ENCODE results near the gene CALML5. TPM values are rescaled to one million over a fixed set of nuclear protein-coding genes. Genes with fewer than 3 reads are reported as not detected.

Gene CALML5
- polyA plus RNA-seq, 1 of the 3 experiments (the other 2 are of a cell fraction): not detected

- TF ChIP-seq, protein P1, sequence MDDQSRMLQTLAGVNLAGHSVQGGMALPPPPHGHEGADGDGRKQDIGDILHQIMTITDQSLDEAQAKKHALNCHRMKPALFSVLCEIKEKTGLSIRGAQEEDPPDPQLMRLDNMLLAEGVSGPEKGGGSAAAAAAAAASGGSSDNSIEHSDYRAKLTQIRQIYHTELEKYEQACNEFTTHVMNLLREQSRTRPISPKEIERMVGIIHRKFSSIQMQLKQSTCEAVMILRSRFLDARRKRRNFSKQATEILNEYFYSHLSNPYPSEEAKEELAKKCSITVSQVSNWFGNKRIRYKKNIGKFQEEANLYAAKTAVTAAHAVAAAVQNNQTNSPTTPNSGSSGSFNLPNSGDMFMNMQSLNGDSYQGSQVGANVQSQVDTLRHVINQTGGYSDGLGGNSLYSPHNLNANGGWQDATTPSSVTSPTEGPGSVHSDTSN (IDR thresholded peaks at IDR 0.05): no peak
- TF ChIP-seq POLR2AphosphoS5 (IDR thresholded peaks at IDR 0.05; ENCODE audit: low read depth, low read length): no peak
These were observed 9.4 kb upstream of the CALML5 start (continued) for GRCh38 chr10:5508786-5509185.

DNA sequence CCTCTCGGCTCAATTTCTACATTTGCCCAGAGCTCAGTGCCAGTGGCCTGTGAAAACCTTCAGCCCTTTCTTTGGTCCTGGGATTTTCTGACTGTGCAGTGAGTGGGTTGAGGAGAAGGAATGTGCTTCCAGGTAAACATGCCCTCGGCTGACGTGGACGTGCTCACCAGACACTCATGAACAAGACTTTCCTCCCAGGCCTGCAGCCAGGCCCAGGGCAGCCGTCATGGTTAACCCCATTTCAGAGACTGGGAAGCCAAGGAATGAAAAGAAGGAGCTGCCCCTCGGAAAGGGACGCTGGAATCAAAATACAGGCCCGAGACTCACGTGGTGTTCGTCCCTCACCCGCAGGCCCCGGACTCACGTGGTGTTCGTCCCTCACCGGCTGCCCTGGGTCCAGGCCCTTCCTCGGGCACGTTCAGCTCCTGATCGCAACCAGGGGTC is 8.8 kb upstream of the CALML5 start:
- H3K9me3 ChIP-seq: no peaks in the 10 kb centered on the region
- TF ChIP-seq CTCF (IDR thresholded peaks at IDR 0.05): no peak
- no peak for TF ChIP-seq MXI1 (IDR thresholded peaks at IDR 0.05; ENCODE audit: low read depth, low read length)
- TF ChIP-seq RFX5 (IDR thresholded peaks at IDR 0.05; ENCODE audit: low read length): no peak
- TF ChIP-seq CHD2 (IDR thresholded peaks at IDR 0.05; ENCODE audit: low read length, partially characterized antibody): no peak
- TF ChIP-seq SIN3A (IDR thresholded peaks at IDR 0.05; ENCODE audit: borderline replicate concordance, low read depth, low read length): no peak
- TF ChIP-seq, protein P1 (IDR thresholded peaks at IDR 0.05): no peak
- no peak for TF ChIP-seq FOXJ3 (CRISPR knock-in tag; IDR thresholded peaks at IDR 0.05)
- TF ChIP-seq RXRA (IDR thresholded peaks at IDR 0.05; ENCODE audit: borderline replicate concordance, low read depth): no peak
- no peak for TF ChIP-seq JUND (IDR thresholded peaks at IDR 0.05)
- TF ChIP-seq POLR2AphosphoS5 (IDR thresholded peaks at IDR 0.05; ENCODE audit: low read depth, low read length): no peak
- TF ChIP-seq, protein P2, sequence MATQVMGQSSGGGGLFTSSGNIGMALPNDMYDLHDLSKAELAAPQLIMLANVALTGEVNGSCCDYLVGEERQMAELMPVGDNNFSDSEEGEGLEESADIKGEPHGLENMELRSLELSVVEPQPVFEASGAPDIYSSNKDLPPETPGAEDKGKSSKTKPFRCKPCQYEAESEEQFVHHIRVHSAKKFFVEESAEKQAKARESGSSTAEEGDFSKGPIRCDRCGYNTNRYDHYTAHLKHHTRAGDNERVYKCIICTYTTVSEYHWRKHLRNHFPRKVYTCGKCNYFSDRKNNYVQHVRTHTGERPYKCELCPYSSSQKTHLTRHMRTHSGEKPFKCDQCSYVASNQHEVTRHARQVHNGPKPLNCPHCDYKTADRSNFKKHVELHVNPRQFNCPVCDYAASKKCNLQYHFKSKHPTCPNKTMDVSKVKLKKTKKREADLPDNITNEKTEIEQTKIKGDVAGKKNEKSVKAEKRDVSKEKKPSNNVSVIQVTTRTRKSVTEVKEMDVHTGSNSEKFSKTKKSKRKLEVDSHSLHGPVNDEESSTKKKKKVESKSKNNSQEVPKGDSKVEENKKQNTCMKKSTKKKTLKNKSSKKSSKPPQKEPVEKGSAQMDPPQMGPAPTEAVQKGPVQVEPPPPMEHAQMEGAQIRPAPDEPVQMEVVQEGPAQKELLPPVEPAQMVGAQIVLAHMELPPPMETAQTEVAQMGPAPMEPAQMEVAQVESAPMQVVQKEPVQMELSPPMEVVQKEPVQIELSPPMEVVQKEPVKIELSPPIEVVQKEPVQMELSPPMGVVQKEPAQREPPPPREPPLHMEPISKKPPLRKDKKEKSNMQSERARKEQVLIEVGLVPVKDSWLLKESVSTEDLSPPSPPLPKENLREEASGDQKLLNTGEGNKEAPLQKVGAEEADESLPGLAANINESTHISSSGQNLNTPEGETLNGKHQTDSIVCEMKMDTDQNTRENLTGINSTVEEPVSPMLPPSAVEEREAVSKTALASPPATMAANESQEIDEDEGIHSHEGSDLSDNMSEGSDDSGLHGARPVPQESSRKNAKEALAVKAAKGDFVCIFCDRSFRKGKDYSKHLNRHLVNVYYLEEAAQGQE (IDR thresholded peaks at IDR 0.05; ENCODE audit: low read depth, low read length): no peak
- TF ChIP-seq TEAD4 (IDR thresholded peaks at IDR 0.05; ENCODE audit: borderline replicate concordance, insufficient read depth): no peak
- TF ChIP-seq, protein P3, sequence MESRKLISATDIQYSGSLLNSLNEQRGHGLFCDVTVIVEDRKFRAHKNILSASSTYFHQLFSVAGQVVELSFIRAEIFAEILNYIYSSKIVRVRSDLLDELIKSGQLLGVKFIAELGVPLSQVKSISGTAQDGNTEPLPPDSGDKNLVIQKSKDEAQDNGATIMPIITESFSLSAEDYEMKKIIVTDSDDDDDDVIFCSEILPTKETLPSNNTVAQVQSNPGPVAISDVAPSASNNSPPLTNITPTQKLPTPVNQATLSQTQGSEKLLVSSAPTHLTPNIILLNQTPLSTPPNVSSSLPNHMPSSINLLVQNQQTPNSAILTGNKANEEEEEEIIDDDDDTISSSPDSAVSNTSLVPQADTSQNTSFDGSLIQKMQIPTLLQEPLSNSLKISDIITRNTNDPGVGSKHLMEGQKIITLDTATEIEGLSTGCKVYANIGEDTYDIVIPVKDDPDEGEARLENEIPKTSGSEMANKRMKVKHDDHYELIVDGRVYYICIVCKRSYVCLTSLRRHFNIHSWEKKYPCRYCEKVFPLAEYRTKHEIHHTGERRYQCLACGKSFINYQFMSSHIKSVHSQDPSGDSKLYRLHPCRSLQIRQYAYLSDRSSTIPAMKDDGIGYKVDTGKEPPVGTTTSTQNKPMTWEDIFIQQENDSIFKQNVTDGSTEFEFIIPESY (IDR thresholded peaks at IDR 0.05; ENCODE audit: borderline replicate concordance, low read depth): no peak
- no peak for TF ChIP-seq ELF1 (IDR thresholded peaks at IDR 0.05)
- no peak for TF ChIP-seq GATA2 (CRISPR knock-in tag; IDR thresholded peaks at IDR 0.05)
- no peak for TF ChIP-seq USF1 (IDR thresholded peaks at IDR 0.05; ENCODE audit: borderline replicate concordance, low read depth)
- TF ChIP-seq EZH2phosphoT487 (IDR thresholded peaks at IDR 0.05; ENCODE audit: borderline replicate concordance, low read depth): no peak
- TF ChIP-seq, protein P4, sequence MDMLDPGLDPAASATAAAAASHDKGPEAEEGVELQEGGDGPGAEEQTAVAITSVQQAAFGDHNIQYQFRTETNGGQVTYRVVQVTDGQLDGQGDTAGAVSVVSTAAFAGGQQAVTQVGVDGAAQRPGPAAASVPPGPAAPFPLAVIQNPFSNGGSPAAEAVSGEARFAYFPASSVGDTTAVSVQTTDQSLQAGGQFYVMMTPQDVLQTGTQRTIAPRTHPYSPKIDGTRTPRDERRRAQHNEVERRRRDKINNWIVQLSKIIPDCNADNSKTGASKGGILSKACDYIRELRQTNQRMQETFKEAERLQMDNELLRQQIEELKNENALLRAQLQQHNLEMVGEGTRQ (IDR thresholded peaks at IDR 0.05; ENCODE audit: borderline replicate concordance, low read depth, low read length): no peak
- no peak for TF ChIP-seq TAF1 (IDR thresholded peaks at IDR 0.05; ENCODE audit: borderline replicate concordance, low read depth, low read length)
- no peaks in the 10 kb centered on the region for H3K9me2 ChIP-seq
- no peak overlapping the region for H3K4me3 ChIP-seq (ENCODE audit: low read depth in 2 of 2, low read length in 1 of 2)
- WGBS (ENCODE audit: low lambda C conversion rate): 93% methylated on average over 18 of the region's 18 CpGs
- H3K79me2 ChIP-seq (ENCODE audit: insufficient read depth): no peaks in the 10 kb centered on the region
- no peak for DNase-seq
- no peaks in the 10 kb centered on the region for H3K27me3 ChIP-seq (ENCODE audit: insufficient read depth)
- no peaks in the 10 kb centered on the region for H4K20me1 ChIP-seq (ENCODE audit: insufficient read depth)
- no peaks in the 10 kb centered on the region for H3K36me3 ChIP-seq (replicated peaks in 1 of 2; ENCODE audit: control insufficient read depth in 1 of 2, insufficient read depth in 2 of 2, low read length in 1 of 2)
- CTCF ChIA-PET: interaction anchor here (1.1 kb wide), 1 partner anchor 115 kb away, joined by 4 read pairs; no protein-coding TSS in a partner anchor
- no peaks in the 10 kb centered on the region for H3F3A ChIP-seq (replicated peaks; ENCODE audit: insufficient read depth)
- H2AFZ ChIP-seq (ENCODE audit: low read depth): no peak overlapping the region
- H3K4me2 ChIP-seq: no peak overlapping the region
- no peaks in the 10 kb centered on the region; a peak in 1 of 4 replicates for H3K4me1 ChIP-seq (ENCODE audit: control insufficient read depth in 1 of 2, insufficient read depth in 2 of 2, low read depth in 1 of 2, low read length in 1 of 2)
- no peak overlapping the region for H3K9ac ChIP-seq
- H3K27ac ChIP-seq (ENCODE audit: low read depth in 2 of 2, low read length in 1 of 2): no peak overlapping the region
- POLR2A ChIA-PET: no interaction called here

Data from SK-N-SH (cell line).